Measurements from ENCODE around the gene YIF1A.
"Not testable (repeated sequence)": the region's sequence is repeated elsewhere in the genome, so short reads cannot be mapped to it uniquely, and the experiment has no call there.

YIF1A gene

DNA sequence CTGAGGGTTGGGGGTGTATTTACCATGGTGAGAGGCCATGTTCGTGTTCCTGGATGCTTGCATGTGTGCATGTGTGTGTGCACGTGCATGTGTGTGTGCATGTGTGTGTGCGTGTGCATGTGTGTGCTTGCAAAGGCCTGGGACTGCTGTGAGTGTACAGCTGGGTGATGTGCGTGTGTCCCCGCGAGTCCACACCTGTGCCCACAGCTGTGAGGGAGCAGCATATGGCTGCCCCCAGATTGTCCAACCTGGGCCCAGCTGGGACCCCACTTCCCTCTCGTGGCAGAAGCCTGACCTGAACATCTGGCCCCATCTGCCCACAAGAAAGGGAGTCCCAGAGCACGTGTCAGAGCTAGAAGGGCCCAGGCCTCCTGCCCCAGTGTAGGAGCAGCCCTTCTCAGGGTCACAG lies 36.3 kb upstream of the YIF1A start:
- DNase-seq = no peak

DNA sequence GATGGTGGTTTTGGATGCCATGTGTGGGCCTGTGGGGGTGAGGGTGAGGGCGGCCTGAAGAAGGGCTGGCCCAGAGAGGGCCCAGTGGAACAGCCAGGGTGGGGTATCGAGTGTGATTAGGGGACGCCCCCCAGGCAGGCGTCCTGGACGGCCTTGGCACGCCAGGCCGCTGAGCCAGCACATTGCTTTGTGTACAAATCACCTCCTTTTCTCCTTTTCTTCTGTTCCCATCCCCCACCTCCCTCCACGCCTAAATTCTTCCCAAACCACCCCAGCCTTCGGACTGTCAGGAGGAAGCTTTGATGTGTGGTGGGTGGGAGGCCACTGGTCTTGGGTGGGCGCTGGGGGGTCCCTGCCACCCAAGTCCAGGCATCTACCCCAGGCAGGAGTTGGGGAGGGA lies 35.7 kb upstream of the YIF1A start:
- no peak for DNase-seq

DNA sequence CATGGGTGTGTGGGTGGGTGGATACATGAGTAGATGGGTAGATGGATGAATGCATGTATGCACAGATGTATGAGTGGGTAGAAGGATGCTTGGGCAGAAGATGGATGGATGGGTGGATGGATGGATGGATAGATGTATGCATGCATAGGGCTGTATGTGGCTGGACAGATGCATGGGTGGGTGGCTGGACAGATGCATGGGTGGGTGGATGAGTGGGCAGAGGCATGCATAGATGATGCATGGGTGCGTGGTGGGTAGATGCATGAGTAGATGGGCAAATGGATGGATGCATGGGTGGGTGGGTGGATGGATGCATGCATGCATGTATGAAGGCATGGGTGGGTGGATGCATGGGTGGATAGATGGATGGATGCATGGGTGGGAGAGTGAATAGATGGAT lies 34.7 kb upstream of the YIF1A start:
- no peak for DNase-seq

DNA sequence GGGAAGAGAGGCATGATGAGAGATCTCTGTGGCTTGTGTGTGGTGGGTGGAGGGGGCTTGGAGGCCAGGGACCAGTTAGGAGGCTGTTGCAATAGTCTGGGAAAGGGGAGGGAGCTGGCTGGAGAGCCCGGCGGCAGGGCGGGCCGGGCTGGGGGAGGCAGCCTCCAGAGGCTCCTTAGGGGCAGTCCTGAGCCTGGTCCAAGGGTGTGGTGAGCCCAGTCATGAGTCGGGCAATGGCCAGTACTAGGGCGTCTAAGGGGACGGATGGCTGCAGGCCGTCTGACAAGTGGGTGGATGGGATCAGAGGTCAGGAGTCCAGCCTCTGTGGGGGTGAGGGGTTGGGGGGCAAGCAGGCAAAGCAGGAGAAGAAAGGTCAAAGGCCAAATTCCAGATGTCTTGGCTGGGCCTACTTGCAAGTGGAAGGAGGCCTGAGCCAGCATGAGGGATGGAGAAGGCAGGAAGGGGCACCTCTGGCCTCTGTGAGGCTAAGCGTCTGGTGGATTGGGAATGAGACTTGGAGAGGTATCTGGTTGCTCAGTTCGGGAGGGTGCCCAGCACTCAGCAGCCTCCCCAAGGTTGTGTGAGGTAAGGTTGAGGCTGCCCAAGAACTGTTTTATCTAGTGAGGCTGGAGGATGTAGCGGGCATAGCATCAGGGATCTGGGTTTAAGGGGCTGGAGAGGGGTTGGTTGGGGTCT lies 33.9 kb upstream of the YIF1A start:
- DNase-seq = no peak

DNA sequence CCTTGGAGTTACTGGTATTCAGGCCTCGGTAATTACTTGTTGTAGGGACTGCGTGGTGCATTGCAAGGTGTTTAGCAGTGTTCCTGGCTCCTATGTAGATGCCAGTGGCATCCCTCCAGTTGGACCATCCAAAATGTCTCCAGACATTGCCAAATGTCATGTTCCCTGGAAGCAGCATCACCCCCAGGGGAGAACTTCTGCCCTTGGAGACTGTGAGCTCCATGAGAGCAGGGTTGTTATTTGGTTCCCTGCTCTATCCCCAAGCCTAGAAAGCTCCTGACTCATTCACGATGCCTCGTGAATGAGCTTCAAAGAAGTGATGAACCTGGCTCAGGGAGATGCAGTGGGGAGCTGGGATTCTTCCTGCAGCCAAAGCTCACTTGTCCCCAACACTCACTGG lies 32.7 kb upstream of the YIF1A start:
- DNase-seq = no peak

DNA sequence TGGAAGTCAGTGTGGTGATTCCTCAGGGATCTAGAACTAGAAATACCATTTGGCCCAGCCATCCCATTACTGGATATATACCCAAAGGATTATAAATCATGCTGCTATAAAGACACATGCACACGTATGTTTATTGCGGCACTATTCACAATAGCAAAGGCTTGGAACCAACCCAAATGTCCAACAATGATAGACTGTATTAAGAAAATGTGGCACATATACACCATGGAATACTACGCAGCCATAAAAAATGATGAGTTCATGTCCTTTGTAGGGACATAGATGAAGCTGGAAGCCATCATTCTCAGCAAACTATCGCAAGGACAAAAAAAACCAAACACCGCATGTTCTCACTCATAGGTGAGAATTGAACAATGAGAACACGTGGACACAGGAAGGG lies 31.8 kb upstream of the YIF1A start:
- DNase-seq = not testable (repeated sequence)

DNA sequence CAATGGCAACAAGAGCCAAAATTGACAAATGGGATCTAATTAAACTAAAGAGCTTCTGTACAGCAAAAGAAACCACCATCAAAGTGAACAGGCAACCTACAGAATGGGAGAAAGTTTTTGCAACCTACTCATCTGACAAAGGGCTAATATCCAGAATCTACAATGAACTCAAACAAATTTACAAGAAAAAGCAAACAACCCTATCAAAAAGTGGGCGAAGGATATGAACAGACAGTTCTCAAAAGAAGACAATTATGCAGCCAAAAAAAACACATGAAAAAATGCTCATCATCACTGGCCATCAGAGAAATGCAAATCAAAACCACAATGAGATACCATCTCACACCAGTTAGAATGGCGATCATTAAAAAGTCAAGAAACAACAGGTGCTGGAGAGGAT lies 31.3 kb upstream of the YIF1A start:
- DNase-seq = not testable (repeated sequence)

DNA sequence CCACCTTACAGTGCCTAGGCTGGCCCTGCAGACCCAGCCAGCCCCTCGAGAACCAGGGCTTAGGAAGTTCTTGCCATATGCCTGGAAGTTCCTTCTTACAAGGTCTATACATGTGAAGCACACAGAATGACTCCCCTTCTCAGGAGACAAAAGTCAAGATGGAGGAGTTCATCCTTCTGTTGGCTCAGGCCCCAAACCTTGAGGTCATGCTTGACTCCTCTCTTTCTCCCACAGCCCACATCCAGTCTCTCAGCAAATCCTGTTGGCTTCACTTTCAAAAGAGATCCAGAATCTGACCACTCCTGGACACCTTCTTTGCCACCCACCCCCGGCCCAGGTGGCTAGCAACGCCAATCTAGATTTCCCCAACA lies 29.6 kb upstream of the YIF1A start:
- no peak for DNase-seq

DNA sequence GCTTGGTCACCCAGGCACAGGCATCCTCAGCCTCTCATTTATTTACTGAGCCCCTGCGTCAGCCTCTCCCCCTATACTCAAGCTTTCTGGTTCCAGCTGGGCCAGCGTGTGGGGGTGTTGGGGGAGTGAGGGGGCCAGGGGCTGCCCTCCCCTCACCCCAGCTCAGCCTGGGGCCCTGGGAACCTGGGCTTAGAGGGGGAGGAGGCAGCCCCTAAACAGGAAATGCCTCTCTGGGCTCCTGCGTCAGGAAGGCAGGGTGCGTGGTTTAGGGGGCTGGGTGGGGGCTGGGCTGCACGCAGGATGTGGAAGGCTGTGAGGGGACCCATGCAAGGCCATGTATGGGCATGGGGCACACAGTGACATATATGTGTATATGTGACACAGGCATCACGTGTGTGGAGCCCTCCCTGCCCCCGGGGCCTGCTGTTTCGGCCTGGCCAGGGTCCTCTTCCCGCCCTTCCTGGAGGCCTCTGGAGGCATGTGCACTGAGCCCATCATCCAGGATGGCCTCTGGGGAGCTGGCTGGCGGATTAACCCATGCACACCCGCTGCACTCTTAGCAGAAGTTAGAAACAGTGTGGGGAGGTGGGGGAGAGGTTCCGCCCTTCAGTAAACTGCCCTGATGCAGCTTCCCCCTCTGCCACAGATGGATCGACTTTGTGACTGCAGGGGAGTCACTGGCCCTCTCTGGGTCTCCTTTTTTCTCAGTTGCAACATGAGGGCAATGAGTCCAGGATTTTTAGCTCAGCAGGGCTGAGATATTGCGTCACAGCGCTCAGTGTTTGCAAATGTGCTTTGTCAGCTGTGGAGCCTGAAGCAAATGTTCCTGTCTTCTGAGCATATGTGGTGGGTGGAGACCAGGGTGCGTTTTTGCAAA lies 29.0 kb upstream of the YIF1A start:
- DNase-seq = no peak

DNA sequence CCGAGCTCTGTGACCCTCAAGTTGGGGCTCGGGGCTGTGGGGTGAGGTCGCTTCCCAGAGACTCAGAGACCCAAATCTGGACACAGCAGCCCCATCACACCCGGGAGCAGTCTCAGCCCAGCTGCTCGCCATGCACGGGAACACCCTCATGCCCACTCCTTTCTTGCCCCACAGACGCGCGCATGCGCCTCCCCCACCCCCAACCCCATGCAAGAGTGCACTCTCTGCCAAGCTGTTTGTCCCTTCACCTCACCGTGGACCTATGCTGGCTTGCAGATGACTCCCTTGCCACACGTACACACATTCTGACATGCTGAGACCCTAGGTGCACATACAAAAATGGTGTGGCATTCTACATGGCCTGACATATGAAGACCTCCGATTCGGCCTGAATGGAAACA lies 28.4 kb upstream of the YIF1A start:
- DNase-seq = no peak

DNA sequence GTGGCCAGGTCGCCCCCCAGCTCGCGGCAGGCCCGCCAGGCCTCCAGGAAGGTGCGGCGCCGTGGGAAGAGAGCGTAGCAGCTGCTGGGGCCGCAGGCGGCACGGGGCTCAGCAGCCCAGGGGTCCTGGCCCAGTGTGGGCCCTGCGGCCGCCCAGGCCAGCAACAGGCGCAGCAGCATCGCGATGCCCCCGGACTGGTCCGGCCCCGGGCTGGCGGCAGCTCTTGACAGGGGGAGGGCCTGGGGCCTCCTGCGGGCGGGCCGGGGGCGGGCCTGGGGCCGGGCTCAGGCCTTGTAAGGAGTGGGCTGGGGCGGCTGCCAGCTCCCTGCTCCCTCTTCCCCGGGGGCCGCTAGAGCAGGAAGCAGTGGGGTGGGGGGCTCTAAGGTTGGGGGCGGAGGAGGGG lies 27.9 kb upstream of the YIF1A start, which contains the start of gene CD248:
CD248 (minus strand) TSS at position 196 of the 403 bp plus-strand sequence; CDS start at position 179, 17 bp downstream.
- DNase-seq = no peak

DNA sequence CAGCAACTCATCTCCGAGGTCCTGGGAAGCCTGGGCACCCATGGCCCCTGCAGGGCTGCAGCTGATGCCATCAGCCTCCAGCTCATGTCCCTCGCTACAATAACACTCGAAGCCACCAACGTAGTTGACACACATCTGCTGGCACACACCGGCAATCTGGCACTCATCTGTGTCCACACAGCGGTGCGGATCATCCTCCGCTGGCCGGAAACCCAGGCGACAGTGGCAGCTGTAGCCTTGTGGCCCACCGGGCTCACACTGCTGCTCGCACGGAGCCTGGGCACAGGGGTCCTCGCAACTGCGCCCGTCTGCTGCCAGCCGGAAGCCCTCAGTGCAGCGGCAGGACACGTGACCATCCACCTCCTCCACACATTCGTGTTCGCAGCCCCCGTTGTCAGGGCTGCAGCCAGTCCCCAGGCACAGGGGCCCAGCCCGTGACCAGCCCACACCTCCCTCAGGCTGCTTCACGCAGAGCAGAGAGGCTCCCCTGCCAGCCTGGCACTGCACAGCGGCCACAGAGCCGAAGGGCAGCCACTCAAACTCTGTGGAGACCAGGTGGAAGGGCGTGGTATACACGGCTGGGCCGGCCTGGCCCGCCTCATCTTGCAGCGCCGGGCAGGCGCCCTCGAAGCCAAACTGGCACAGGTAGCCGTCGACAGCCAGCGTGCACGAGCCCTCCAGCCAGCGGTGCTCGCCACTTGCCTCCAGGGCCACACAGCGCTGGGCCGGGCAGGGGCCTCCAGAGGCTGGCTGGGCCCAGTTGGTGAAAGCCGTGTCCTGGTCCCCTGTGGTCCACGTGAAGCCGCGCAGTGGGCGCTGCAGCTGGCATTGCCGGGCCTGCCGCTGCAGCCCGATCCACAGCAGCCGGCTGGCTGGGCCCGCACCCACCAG lies 27.2 kb upstream of the YIF1A start:
- DNase-seq = no peak

DNA sequence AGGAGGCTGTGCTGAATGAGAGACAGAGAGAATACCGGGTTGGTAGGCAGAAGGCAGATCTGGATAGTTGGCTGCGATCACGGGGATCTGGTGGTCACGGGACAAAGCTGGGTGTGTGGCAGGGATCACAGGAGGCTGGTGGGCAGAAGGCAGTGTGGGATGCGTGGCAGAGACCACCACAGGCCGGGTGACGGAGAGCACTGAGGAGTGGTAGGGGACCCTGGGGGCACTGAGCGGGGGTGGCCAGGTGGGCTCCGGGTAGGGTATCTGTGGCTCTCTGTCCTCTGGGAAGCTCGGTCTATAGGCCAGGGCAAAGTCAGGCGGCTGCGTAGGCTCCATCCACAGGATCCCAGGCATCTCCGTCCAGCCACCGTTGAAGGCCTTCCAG lies 26.5 kb upstream of the YIF1A start:
- no peak for DNase-seq

DNA sequence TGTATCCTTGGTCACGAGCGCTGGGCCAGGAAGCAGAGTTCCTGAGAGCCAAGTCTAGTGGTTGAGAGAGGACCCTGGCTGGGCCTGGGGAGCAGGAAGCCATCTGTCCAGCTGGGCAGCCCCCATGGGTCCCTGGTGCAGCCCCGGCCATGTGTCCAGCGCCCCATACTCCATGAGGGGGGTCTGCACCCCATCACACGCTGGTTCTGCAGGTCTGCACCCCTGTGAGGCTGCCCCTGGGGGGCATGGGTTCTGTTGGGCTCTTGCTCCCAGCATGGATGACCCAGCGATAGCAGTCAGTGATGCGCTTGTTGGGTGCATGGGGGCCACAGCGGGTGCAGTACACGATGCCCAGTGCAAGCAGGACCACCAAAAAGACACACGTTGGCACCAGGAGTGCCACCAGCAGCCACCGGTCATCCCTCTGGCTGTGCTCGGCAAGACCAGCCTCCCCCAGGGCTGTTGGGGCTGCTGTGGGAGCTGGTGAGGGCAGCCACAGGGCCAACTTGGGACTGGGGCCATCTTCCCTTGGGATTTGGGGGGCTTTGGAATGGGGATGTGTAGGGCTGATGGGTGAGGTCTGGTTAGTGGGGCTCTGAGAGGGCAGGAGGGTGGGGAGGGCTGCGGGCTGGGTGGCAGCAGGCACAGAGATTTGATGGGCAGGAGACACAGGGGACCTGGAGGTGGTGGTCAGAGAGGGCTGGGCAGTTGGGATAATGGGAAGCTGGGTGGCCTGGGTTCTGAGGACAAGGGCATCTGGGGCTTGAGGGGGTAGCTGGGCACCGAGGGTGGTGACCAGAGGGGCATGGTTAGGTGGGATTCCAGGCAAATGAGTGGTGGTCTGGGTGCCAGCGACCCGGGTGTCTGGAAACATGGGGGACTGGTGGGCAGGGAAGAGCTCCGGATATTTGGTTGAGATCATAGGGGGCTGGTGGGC lies 25.9 kb upstream of the YIF1A start:
- DNase-seq = no peak

DNA sequence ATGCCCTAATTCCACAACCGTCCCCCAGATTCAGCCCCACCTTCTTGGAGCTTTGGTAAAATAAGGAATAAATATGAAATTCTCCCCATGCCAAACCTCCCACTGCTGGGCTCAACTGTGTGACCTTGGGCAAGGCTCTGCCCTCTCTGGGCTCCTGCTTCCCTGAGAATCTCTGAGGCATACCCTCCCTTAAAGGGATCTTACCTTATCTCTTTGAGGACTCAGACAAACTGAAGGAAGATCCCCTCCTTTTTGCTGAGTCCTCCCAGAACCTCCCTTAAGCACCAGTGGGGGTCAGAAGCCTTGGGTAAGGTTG lies 25.2 kb upstream of the YIF1A start:
- DNase-seq = no peak

DNA sequence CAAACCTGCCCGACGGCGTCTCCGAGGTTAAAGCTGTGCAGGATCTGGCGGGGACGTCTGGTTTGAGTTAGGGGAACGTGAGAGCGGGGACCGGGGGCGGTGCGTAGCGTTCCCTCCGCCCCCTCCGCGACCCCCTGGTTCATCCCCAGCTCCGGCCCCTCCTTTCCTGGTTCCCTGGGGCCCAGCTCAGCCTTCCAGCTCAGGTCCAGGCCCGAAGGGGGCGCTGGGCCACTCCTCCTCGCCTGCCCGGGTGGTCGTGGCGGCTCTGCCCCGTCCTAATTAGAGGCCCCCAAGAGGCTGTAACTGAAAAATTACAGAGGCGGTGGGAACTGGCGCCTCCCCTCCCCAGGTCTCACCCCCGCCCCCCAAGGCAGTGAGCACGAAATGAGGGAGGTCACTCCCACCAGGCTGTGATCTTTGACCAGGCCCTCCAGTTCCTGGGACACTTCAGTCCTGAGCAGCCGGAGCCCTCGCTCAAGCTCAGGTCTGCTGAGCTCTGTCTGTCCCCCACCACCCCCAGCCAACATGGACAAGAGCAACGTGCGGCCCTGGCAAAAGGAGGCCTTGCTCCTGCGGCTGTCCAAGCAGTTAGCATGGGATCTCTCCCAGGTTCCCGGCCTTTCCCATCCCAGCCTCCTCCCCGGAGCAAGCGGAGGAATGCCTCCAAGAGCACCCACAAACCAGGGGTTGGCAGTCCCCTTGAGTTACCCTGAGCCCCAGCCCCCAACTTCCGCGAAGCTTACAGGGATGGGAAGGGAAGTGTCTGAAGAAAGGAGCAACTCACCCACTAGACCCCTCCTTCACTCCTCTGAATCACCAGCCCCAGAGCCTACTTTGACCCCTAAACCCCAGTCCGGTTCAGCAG lies 24.6 kb upstream of the YIF1A start:
- peak in 1 of 2 experiments; percentile 17 for DNase-seq

DNA sequence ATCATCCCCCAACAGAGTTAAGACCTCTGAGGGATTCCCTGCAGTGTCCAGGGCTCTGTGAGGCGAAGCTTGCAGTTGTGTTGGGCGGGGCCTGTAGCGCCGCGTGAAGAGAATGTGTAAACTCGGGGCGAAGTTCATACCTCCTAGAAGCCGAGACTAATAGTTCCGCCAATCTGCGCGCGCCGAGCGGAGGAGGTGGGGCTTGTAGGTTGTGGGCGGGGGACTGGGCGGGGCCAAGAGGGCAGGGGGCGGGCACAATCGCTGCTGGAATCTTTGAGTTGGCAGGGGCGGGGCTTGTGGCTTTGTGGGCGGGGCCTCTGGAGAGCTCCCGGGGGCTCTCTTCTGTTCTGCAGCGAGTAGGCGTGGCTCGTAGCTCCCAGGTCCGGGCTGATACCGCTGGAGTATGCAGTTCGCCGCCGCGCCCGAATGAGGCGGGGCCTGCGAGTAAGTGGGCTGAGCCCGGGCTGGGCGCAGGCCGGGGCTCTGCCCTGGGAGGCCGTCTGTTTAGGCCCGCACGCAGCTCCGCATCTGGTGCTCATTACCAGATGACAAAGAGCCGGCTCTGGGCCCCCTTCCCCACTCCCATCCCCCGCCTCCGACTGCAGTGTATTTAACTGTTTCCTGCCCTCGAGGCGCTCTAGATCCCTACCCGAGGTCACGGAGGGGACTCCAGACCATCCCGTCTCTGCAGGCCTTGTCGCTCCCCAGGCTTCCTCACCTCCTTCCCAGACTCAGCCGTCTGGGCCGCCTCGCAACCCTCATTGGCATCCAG lies 23.8 kb upstream of the YIF1A start:
- peak; percentile 85 to 96 for DNase-seq

DNA sequence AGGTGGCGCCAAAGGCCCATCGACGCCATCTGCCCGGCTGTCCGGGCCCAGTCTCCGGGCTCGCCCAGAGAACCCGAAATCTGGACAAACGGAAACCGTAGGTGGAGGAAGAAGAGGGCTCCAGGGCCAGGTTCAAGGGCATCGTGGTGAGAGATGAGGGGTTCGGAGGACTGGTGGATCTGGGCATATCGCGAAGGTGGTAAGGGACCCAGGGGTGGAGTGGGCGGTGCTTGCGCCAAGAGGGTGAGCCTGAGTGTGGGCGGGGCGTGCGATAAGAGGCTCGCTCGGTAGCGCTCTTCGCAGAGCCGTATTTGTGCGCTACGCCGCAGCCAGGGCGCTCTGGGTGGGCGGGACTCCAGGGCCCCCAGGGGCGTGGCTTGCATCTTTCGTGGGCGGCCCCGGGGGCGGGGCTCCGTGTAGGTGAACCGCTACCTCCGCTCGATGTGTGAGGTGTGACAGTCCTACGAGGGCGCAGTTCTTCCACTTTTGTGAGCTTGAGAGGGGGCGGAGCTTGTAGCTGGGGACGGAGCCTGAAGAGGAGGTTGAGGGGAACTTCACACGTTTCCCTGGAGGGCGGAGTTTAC lies 23.1 kb upstream of the YIF1A start:
- DNase-seq = peak; percentile 96 to 97

DNA sequence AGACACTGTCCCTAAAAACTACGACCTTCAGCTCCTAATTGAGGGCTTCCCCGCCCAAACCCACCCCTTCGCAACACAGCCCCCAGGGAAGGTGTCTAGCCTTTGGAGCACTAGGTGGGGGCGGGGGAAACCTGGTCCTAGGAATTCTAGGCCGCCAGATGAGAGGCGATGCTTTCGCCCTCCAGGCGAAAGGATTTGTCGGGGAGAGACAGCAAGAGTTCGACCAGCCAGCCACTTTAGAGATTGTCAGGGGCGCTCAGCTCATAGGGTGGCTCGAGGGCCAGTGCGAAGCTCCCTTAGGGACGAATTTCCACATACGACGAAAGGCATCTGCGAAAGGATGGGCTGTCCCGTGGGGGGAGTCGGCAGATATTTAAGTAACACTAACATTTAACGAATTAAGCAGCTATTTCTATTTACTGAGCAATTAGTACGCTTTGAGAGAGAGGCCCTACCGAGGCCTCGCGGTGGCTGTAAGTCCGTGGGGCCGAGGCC lies 22.6 kb upstream of the YIF1A start:
- DNase-seq = no peak

Data from NCI-H1930 (cell line).